Stimulated activated CD4-positive, alpha-beta T cell treated with anti-CD3 and anti-CD28 coated beads, TNF-alpha, amount 100 ng/mL, for 4 hours (primary cell): ENCODE measurements around the gene PPARA.
"Not testable (repeated sequence)": the region's sequence is repeated elsewhere in the genome, so short reads cannot be mapped to it uniquely, and the experiment has no call there.

Experiments used
- DNase-seq, 3 experiments: peaks; one replicate each; pipeline ENCODE4 v3.0.0-alpha.2; 2020; ENCODE audit warnings: low read depth in 3 of 3

The PPARA gene

DNA sequence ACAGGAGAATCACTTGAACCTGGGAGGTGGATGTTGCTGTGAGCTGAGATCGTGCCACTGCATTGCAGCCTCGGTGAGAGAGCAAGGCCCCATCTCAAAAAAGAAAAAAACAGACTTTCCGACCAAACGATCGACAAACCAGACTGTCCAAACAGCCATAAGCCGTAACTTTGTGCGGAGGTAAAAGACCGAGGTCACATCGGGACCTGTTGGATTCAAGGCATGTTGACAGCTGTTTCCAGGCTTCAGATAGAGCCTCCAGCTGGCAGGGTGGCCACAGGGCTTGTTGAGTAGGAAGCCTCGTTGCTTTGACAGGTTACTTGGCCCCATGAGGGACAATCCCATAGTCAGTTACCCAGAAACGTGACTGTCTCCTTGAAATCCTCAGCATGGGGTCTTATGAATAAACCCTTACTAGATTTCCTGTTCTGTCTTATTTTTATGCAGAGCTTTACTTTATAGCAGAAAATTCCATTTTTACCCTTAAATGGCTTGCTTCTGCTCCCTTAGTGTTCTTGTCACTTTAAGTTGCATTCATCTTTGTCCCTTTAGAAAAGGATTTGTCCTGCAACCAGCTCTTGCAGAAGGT, 22.3 kb downstream of the PPARA start:
- no peak for DNase-seq

DNA sequence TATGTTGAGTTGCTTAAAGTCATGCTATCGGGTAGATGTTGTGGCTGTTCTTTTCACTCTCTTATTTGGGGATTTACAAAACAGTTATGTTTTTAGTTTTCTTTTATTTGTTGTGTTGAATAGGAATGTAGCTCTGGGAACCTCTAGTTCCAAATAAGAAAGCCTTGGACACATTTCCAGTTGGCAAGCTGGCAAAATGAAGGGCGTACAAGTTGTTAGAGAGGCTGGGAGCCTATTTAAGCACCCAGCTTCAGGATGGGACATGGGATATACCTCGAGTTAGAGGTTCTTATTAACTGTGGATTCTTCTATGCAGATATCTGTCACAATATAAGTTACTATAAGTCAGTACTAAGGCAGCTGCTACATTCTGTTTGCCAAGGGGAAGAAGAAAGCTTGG, 22.8 kb downstream of the PPARA start:
- DNase-seq, result no peak

DNA sequence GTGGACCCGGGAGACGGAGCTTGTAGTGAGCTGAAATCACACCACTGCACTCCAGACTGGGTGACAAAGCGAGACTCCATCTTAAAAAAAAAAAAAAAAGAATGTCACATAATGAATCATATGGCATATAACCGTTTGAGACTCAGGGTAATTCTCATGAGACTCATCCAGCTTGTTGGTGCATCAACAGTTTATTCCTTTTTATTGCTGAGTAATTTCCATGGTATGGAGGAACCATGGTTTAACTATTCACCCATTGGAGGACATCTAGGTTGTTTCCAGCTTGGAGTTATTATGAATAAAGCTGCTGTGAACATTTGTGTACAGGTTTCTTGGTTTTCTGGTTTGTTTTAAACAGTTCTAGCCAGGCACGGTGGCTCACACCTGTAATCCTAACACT, 25.3 kb downstream of the PPARA start:
- DNase-seq, result no peak

DNA sequence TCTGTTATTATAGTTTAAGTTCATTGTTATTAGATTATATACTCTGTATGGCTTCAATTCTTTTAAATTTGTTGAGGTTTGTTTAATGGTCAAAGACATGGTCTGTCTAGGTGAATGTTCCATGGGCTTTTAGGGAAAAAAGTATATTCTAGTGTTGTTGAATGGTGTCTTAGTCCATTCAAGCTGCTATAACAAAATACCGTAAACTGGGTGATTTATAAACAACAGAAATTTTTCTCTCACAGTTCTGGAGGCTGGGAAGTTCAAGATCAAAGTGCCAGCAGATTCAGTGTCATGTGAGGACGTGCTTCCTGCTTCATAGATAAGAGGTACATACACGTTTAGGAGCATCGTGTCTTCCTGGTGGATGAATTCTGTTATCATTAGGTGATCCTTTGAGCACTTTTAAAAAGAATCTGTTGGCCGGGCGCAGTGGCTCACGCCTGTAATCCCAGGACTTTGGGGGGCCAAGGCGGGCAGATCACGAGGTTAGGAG, 26.2 kb downstream of the PPARA start:
- DNase-seq, result no peak

DNA sequence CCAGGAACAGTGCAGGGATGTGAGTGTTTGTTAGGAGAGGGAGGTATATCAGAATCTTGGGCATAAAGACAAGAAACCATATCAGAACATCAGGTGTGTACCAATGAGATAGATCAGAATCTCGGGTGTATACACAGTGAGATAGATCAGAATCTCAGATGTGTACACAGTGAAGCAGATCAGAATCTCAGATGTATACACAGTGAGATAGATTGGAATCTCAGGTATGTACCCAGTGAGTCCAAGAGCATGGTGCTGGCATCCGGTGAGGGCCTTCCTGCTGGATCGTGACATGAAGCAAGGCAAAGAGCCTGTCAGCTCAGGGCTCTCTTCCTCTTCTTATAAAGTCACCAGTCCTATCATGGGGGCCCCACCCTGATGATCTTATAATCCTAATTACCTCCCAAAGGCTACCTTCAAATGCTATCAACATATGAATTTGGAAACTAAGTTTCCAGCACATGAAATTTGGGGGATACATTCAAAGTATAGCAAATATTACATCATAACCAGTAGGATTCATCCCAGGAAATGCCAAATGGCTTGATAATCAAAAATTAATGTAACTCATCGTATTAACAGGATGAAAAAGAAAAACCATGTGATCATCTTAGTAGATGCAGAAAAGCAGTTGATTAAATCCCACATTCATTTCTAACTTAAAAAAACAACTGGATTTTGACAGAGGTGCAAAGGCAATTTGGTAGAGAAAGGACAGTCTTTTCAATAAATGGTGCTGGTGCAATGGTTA, 28.6 kb downstream of the PPARA start:
- DNase-seq, result no peak

DNA sequence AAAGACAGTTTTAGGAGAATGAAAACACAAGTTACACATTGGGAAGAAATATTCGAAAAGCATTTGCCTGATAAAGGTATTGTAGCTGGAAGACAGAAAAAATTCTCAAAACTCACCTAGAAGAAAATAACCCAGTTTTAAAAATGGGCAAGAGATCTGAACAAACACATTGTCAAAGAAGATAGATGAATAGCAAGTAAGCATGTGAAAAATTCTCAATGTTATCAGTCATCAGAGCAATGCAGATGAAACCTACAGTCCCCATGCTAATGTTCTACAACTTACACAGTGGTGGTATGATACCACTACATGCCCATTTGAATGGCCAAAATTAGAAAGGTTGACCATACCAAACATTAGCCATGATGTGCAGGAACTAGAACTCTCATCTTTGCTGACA, 29.4 kb downstream of the PPARA start:
- DNase-seq, result no peak

DNA sequence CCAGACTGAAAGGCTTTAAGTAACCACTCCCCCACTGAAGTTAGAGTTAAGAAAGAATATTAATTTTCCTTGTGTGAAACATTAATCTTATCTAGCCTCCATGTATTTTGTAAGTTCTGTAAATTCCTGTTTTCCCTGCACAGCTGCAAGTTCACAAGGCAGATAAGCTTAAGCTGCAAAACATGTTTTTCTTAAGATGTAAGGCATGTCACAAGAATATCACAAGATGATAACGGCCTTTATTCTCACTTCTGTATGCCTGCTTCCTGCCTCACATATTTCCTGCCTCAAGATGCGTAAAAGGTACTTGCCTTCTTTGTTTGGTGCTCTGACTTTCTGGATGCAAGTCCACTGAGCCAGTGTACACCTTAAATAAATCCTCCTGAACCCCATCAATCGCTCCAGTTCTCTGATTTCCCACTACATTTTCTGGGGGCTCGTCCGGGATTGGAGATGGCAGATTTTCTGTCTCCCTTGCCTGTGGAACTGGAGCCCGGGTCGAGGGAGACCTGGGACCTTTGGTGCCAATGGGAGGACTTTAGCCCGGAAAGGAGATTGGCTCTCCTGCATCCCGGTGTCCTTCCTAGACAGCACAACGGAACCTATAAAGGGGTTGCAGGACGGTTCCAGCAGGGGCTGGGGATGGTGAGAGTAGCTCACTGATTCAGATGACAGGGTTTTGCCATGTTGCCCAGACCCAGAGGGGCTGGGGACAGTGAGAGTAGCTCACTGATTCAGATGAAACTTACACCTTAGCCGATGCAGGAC, 30.2 kb downstream of the PPARA start:
- no peak for DNase-seq

DNA sequence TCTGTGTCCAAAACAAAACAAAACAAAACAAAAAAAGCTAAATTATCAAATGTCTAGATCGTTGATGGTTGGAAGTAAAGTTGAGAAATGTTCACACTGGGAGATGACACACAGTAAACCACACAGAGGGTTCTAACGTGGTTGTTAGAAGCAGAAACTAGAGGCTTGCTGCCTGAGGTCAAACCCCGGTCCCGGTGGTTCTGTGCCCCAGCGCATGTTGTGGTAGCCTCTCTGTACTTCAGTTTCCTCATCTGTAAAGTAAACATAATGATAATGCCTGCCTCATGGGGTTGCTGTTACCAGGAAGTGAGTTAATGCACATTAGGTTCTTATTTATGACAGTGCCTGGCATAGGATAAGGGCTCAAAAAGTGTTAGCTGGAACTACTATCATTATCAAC, 33.4 kb downstream of the PPARA start:
- no peak for DNase-seq

DNA sequence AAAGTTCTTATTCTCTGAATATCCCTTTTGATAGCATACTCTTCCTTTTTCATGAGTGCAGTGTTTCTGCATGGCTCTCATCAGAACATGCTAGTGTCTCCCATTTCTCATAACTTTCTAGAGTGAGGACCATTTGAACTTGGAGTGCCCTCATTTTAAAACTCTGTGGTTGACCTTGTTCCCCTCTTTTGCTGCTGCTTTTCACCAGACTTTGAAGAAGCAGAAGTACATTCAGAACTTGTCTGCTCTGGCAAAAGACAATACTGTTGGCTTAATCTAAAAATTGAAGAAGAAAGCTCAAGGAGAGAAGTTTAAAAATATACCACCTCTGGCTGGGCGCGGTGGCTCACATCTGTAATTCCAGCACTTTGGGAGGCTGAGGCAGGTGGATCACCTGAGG, 35.0 kb downstream of the PPARA start:
- no peak for DNase-seq

DNA sequence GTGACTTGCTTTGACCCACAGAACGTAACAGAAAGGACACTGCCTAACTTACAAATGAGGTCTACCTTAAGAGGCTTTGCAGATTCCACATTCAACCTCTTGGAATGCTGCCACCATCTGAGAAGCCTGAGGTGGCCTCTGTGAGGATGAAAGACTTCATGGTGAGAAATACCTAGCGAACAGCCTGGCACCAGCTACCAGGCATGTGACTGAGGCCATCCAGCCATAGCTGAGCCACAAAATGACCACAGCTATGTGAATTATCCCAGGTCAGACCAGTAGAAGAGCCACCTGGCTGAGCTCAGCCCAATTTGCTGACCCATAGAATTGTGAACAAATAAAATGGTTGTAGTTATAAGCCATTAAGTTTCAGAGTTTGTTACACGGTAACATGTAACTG, 37.5 kb downstream of the PPARA start:
- DNase-seq, result no peak

DNA sequence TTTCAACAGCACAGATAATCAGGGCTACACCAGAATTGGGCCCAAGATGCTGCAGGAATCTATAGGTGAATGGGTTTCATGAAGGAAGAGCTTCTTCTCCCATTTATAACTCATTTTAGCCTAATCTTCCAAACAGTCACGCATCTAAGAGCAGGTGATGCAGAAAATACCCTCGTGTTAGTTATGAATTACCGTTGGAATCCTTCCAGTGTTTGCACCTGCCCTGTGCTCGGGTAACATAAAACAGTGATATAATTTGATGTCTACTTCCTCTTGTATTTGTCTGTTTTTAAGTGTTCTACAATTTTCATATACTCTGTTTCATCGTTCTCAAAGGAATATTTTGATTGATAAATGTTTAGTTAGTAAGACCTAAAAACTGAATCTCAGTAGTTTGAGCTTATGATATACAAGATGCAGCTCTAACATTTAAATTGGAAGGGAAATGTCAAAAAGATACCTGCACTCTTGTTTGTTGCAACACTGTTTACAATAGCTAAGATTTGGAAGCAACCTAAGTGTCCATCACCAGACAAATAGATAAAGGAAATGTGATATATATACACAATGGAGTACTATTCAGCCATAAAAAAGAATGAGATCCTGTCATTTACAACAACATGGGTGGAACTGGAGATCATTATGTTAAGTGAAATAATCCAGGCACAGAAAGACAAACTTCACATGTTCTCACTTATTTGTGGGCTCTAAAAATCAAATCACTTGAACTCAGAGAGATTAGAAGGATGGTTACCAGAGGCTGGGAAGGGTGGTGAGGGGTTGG, 42.1 kb downstream of the PPARA start:
- no peak for DNase-seq

DNA sequence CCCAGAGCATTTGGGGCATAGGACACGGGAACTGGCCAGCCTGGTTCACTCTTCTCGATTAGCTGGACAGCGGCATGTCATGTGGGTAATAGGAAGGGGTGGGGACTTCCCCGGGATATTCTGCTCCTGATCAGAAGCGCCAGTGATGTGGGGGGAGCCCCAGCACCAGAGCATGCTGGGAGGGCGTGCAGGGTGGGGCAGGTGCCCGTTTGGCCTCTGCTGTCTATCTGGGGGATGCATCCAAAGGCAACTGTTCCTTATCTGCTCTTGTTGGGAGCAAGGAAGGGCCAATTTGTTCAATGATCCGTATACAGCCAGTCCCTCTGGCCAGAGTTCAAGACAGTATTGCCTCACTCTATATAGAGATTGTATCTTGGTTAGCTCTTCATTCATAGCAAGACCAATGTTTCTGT, 43.6 kb downstream of the PPARA start:
- DNase-seq, result no peak

DNA sequence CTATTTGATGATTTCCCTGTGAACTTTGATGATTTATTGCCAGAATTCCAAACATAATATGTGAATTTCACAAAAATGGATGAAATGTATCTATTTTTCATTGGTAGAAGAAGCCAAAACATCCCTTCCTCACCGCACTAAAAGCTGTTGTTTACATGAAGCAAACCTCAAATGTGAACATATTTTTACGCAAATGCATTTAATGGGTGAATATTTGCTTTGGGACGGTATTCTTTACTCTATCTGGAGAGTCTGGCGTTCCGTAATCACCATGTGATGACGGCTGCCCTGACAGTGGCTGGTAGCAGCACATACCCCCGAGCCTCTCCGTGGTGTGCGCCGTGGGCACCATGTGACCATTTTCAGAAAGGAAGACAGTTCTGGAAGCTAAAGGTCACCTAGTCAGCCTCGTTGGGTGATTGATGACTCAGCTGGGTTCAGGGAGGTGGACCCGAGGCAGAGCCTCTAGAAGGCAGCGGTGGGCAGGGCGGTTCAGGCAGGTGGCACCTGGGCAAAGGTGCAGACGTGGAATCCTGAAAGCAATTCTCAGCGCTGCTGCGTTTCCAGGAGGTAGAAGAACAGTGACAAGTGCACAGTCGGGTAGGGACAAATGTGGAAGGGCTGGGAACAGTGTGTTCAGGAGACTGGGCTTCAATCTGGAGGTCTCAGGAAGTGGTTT, 45.3 kb downstream of the PPARA start:
- no peak for DNase-seq

DNA sequence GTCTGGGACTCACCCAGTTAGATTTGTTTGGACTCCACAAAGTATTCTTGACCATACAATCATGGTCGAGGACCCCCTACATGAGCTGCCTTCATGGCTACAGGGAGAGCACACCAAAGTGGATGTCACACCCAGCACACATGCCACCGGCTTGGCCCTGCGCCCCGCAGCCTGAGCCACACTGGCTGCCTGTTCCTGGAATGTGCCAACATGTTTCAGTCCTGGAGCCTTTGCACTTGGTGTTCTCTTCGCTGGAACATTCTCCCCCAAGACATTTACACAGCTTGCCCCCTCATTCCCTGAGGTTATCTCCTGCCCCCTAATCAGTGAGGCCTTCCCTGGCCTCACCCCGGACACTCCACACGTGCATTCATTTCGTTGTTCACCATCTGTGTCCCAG, 46.0 kb downstream of the PPARA start:
- no peak for DNase-seq

DNA sequence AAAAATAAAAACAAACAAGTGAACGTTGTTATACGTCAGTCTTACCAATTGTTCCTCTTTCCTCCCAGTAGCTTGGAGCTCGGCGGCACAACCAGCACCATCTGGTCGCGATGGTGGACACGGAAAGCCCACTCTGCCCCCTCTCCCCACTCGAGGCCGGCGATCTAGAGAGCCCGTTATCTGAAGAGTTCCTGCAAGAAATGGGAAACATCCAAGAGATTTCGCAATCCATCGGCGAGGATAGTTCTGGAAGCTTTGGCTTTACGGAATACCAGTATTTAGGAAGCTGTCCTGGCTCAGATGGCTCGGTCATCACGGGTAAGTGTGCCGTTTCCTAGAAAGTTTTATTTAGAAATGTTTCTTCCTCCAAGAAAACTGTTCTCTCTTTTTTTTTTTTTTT, 47.9 kb downstream of the PPARA start:
- DNase-seq, result no peak

DNA sequence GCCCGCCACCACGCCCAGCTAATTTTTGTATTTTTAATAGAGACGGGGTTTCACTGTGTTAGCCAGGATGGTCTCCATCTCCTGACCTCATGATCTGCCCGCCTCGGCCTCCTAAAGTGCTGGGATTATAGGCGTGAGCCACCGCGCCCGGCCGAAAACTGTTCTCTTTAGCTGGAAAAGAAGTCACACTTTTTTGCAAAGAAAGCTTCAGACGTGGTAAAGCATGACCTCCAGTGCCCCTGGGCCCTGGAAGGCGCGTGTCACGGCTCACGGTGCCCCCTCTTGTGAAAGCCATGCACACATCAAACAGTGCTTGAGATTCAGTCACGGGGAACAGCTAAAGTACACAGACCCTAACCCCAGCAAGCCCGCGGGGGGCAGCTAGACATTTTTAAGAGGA, 48.5 kb downstream of the PPARA start:
- not testable (repeated sequence) for DNase-seq

DNA sequence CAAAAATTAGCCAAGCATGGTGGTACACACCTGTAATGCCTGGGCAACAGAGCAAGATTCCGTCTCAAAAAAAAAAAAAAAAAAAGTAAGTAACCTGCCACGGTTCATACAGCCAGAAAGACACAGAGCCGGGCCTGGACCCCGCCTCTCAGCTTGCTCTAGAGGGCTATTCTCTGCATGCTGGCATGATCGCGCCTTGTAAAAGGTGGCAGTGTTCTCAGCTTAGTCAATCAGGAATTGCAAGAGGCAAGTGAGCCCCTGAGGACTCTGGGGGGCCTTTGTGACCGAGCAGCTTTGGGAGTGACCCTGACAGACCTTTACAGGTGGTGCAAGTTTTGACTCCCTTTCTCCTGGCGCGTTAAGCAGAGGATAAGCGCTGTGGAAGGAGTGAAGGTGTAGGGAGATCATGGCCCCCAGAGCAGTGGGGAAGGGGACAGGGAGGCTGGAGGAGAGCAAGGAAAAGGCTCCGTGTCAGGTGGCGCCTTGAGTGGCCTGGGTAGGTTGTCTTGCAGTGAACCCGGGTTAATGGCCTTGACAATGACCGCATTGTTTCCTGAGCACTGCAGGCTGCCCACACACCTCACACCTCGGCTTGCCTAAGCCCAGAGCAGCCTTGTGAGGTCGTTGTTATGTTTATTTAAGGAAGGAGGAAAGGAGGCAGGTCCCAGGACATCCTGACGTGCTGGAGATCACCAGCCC, 50.9 kb downstream of the PPARA start:
- DNase-seq, result no peak

DNA sequence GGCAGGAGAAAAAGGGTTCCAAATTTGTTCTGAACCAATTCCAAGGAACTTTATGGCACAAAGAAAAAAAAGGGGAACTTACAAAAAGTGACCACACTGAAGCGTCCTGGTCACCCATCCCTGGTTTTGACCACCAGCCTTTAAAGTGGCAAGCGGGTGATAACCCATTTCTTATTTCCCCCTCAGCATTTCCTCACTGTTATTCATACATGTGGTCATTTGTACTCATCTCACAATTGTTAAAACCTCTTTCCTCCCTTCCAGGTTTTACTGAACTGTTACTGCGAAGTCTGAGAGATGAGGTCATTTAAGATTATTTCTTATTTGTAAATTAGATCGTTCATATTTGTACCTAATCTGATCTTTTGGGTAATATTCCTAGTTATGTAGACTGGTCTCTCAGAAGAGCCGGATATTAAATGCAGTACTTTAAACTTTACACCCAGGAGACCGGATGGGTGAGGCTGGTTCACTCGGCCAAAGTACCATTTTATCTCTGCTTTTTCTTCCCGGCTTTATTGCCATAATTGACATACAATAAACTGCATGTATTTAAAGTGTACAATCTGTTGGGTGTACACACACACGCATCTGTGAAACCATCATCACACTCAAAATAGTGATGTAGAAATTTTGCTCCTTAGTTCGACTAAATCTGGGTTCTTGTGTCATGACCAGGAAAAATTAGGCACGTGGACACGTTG, 52.7 kb downstream of the PPARA start:
- no peak for DNase-seq

DNA sequence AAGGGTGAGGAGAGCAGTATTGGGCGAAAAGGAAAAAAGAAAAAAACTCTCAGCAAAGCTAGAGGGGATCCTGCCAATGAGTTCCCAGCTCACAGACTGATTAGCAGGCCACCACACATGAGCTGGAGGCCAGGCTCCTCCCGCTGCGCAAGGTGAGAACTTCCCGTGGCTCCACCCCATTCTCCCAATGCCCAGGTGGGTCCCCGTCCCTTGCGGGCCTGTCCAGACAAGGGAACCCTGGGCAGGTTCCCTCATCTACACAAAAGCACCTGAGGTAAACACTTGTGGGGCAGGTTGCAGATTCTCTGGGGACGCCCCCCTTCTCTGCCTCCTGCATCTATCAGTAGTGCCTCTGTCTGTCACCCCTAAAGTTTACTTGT, 53.3 kb downstream of the PPARA start:
- DNase-seq, result no peak

DNA sequence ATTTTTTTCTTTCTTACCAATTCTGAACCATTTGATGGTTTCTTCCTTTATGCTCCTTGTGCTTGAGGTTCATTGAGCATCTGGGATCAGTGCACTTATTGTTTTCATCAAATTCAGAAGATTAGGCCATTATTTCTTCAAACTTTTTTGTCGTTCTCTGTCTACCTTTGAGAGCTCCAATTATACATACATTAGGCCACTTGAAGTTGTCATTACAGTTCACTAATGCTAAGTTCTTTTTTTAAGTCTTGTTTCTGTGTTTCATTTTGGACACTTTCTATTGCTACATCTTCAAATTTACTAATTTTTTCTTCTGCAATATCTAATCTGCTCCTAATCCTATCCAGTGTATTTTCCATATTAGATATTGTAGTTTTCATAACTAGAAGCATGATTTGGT, 58.9 kb downstream of the PPARA start:
- DNase-seq, result no peak
